SU-DHL-6 (cell line): ENCODE results near the gene TMEM116.
"Not testable (repeated sequence)": the region's sequence is repeated elsewhere in the genome, so short reads cannot be mapped to it uniquely, and the experiment has no call there.

ENCODE experiments used
- EZH2phosphoT487 ChIP-seq: fragments of 200-600 bp; sonication (generic), shearing (Covaris generic); conservative IDR thresholded peaks from 2 replicates; pipeline ENCODE4 v1.6.1; 2018; ENCODE audit warnings: mild to moderate bottlenecking, antibody characterized with exemption, low read length, moderate library complexity, mixed read lengths
- TF ChIP-seq, protein P1 (sequence below): fragments of 200-600 bp; sonication (generic); IDR thresholded peaks from one replicate; pipeline ENCODE4 v1.5.1; 2017; ENCODE audit warnings: antibody characterized with exemption, mild to moderate bottlenecking, low read length, moderate library complexity; ENCODE audit not compliant: insufficient read depth, poor library complexity, severe bottlenecking

DNA sequence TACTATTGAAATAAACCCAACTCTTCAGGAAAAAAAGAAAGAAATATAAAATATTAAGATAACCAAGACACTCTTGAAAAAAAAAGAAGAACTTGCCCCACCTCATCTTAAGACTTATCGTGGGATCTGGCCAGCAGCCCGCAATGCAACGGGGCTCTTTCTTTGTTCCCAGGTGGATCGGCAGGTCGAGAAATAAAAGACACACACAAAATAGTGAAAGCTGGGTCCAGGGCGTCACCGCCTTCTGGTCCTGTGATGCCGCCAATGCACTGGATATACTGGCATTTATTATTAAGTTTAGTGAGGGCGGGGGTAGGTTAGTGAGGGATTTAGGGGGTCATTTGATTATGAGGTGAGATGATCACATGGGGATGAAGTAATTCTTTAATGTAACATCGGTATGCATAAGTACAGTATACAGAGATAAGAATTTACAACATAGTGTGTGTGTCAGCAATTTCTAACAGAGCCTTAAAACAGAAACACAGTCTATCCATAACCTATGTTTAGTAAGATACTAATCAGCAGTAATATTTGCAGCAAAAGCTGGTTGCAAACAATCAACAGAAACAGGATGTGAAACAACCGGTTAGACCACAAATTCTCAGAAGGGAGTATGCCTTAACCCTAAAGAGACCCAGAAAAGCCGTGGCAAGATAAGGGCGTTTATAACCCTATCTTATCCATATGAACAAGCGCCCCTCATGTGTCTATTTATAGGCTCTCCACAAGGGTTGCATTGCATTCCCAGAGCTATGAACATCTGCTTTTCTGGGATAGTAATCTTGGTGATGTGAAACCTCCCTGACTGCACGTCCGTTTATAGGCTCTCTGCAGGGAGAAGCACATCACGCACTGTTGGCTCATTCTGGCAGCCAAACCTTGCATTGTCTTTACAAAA, 18.5 kb downstream of the TMEM116 start:
- TF ChIP-seq, protein P1, sequence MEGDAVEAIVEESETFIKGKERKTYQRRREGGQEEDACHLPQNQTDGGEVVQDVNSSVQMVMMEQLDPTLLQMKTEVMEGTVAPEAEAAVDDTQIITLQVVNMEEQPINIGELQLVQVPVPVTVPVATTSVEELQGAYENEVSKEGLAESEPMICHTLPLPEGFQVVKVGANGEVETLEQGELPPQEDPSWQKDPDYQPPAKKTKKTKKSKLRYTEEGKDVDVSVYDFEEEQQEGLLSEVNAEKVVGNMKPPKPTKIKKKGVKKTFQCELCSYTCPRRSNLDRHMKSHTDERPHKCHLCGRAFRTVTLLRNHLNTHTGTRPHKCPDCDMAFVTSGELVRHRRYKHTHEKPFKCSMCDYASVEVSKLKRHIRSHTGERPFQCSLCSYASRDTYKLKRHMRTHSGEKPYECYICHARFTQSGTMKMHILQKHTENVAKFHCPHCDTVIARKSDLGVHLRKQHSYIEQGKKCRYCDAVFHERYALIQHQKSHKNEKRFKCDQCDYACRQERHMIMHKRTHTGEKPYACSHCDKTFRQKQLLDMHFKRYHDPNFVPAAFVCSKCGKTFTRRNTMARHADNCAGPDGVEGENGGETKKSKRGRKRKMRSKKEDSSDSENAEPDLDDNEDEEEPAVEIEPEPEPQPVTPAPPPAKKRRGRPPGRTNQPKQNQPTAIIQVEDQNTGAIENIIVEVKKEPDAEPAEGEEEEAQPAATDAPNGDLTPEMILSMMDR = not testable (repeated sequence)
- not testable (repeated sequence) for TF ChIP-seq EZH2phosphoT487
